ENCODE results near the gene SMC1A.

The SMC1A gene

GRCh38 chrX:53337101-53337500 is 85.4 kb downstream of the SMC1A start:
- no peak for DNase-seq

- no peak for DNase-seq
Measured at GRCh38 chrX:53333853-53334252, 88.6 kb downstream of the SMC1A start.

GRCh38 chrX:53332204-53332603 is 90.2 kb downstream of the SMC1A start:
- no peak for DNase-seq

GRCh38 chrX:53330331-53330730 is 92.1 kb downstream of the SMC1A start:
- no peak for DNase-seq

- DNase-seq, result no peak
Measured at GRCh38 chrX:53324803-53325202, 97.7 kb downstream of the SMC1A start.
